ENCODE data around the gene TGFBR3L.
"Not testable (repeated sequence)": the region's sequence is repeated elsewhere in the genome, so short reads cannot be mapped to it uniquely, and the experiment has no call there.

Gene TGFBR3L

GRCh38 chr19:7961082-7961481 lies 46.5 kb downstream of the TGFBR3L start:
- DNase-seq (ENCODE audit: low read depth) = not testable (repeated sequence)

GRCh38 chr19:7961920-7962626 lies 47.4 kb downstream of the TGFBR3L start:
- no peak for DNase-seq (ENCODE audit: low read depth)

- no peak for DNase-seq (ENCODE audit: low read depth)
These were observed 48.1 kb downstream of the TGFBR3L start for GRCh38 chr19:7962644-7963268.

GRCh38 chr19:7963566-7963965 lies 48.9 kb downstream of the TGFBR3L start:
- no peak for DNase-seq (ENCODE audit: low read depth)

- no peak for DNase-seq (ENCODE audit: low read depth)
These were observed 50.7 kb downstream of the TGFBR3L start for GRCh38 chr19:7965259-7965841.

GRCh38 chr19:7965921-7966665 lies 51.5 kb downstream of the TGFBR3L start:
- DNase-seq (ENCODE audit: low read depth) = no peak

- no peak for DNase-seq (ENCODE audit: low read depth)
These were observed 53.6 kb downstream of the TGFBR3L start for GRCh38 chr19:7968008-7968795.

Measured in HS-27A (cell line).